IMR-90 (cell line): ENCODE results near the gene CPNE9. TPM values are rescaled to one million over a fixed set of nuclear protein-coding genes. Genes with fewer than 3 reads are reported as not detected.

Experiments used
- ATAC-seq: fragments of 200-7000 bp; cut with Tn5 transposase; 2 replicates; pipeline ENCODE4 v1.9.1; 2020; ENCODE audit warnings: low read depth, mild to moderate bottlenecking, moderate library complexity
- BruUV-seq: library from RNA; stranded (reverse); fragments of 400-500 nt; replicated peaks from 2 replicates; lab custom pipeline; 2021; lab: Mats Ljungman, UMichigan
- CTCF ChIA-PET: fragments of 300-600 bp; formaldehyde crosslinking; extraction: SDS; loops from one replicate; lab custom pipeline; 2021; ENCODE audit warnings: antibody characterized with exemption; lab: Yijun Ruan, JAX
- POLR2A ChIA-PET: fragments of 300-600 bp; sonication (Branson Sonifier 250); formaldehyde crosslinking; loops from one replicate; lab custom pipeline; 2022; ENCODE audit warnings: antibody characterized with exemption; ENCODE audit not compliant: unreplicated experiment; lab: Charles Lee
- DNase-seq: peaks from one replicate; pipeline ENCODE4 v3.0.0; 2013
- H2AFZ ChIP-seq: replicated peaks from 2 replicates; pipeline ENCODE3; 2013; ENCODE audit warnings: low read length, mild to moderate bottlenecking; ENCODE audit not compliant: poor library complexity
- H2AK5ac ChIP-seq: 2 replicates; pipeline ENCODE4 v1.6.1; 2013; ENCODE audit warnings: low read depth, low read length, inconsistent platforms
- H2AK9ac ChIP-seq: replicated peaks from 2 replicates; pipeline ENCODE3; 2013; ENCODE audit warnings: mild to moderate bottlenecking, low read depth, low read length, moderate library complexity; ENCODE audit not compliant: poor library complexity
- H2BK120ac ChIP-seq: 2 replicates; pipeline ENCODE4 v1.6.1; 2013; ENCODE audit warnings: low read depth, low read length, inconsistent platforms
- H2BK15ac ChIP-seq: 3 replicates; pipeline ENCODE4 v1.6.1; 2013; ENCODE audit warnings: low read depth, low read length, inconsistent platforms
- H2BK20ac ChIP-seq: 2 replicates; pipeline ENCODE4 v1.6.1; 2013; ENCODE audit warnings: low read depth, mild to moderate bottlenecking, inconsistent platforms, low read length, moderate library complexity
- H2BK5ac ChIP-seq: 2 replicates; pipeline ENCODE4 v1.6.1; 2013; ENCODE audit warnings: mild to moderate bottlenecking, low read depth, low read length, inconsistent platforms; ENCODE audit not compliant: poor library complexity, severe bottlenecking
- H3K14ac ChIP-seq: replicated peaks from 2 replicates; pipeline ENCODE4 v1.6.1; 2013; ENCODE audit warnings: low read depth, low read length, inconsistent platforms
- H3K18ac ChIP-seq: 2 replicates; pipeline ENCODE4 v1.6.1; 2013; ENCODE audit warnings: low read depth, low read length, control low read depth
- H3K23ac ChIP-seq: 2 replicates; pipeline ENCODE4 v1.6.1; 2013; ENCODE audit warnings: low read depth, low read length, inconsistent platforms
- H3K27ac ChIP-seq: 2 replicates; pipeline ENCODE4 v1.5.1; 2013; ENCODE audit warnings: mild to moderate bottlenecking, control low read depth, low read length; ENCODE audit not compliant: insufficient read depth
- H3K27me3 ChIP-seq: 2 replicates; pipeline ENCODE4 v1.6.1; 2013; ENCODE audit warnings: low read length; ENCODE audit not compliant: control insufficient read depth, insufficient read depth
- H3K36me3 ChIP-seq: 2 replicates; pipeline ENCODE4 v1.6.1; 2013; ENCODE audit warnings: low read length, mixed read lengths; ENCODE audit not compliant: control insufficient read depth, insufficient read depth
- H3K4ac ChIP-seq: 2 replicates; pipeline ENCODE4 v1.6.1; 2013; ENCODE audit warnings: low read depth, low read length, inconsistent platforms
- H3K4me1 ChIP-seq: 2 replicates; pipeline ENCODE4 v1.6.1; 2013; ENCODE audit warnings: low read length, mixed read lengths; ENCODE audit not compliant: control insufficient read depth, insufficient read depth
- H3K4me2 ChIP-seq: 2 replicates; pipeline ENCODE4 v1.6.1; 2013; ENCODE audit warnings: low read depth, mild to moderate bottlenecking, control low read depth, low read length, moderate library complexity
- H3K4me3 ChIP-seq: 2 replicates; pipeline ENCODE4 v1.5.1; 2013; ENCODE audit warnings: low read depth, mild to moderate bottlenecking, control low read depth, low read length, moderate library complexity; ENCODE audit not compliant: insufficient read depth
- H3K56ac ChIP-seq: 2 replicates; pipeline ENCODE4 v1.6.1; 2013; ENCODE audit warnings: low read length, inconsistent platforms; ENCODE audit not compliant: insufficient read depth; ENCODE audit errors: extremely low read depth
- H3K79me1 ChIP-seq, 2 experiments: 2 replicates each; pipeline ENCODE4 v1.6.1; 2013; ENCODE audit warnings: low read length in 2 of 2, inconsistent platforms in 1 of 2, low read depth in 1 of 2
- H3K9ac ChIP-seq: 2 replicates; pipeline ENCODE4 v1.6.1; 2013; ENCODE audit warnings: low read depth, low read length, control low read depth
- H3K9me1 ChIP-seq: 2 replicates; pipeline ENCODE4 v1.6.1; 2013; ENCODE audit warnings: low read length, inconsistent platforms; ENCODE audit not compliant: insufficient read depth
- H3K9me3 ChIP-seq: 2 replicates; pipeline ENCODE4 v1.6.1; 2013; ENCODE audit warnings: low read length; ENCODE audit not compliant: control insufficient read depth, insufficient read depth
- H4K20me1 ChIP-seq: 2 replicates; pipeline ENCODE4 v1.6.1; 2013; ENCODE audit warnings: low read length, inconsistent platforms; ENCODE audit not compliant: insufficient read depth
- H4K5ac ChIP-seq: 2 replicates; pipeline ENCODE4 v1.6.1; 2013; ENCODE audit warnings: mild to moderate bottlenecking, low read depth, low read length, control low read depth
- H4K8ac ChIP-seq, 2 experiments: 2 replicates each; pipeline ENCODE4 v1.6.1; 2013; ENCODE audit warnings: low read depth in 2 of 2, low read length in 2 of 2, control low read depth in 1 of 2, inconsistent platforms in 1 of 2
- H4K91ac ChIP-seq: 2 replicates; pipeline ENCODE4 v1.6.1; 2013; ENCODE audit warnings: low read depth, low read length, inconsistent platforms; ENCODE audit not compliant: insufficient read depth
- BHLHE40 ChIP-seq: fragments of 150-350 bp; IDR thresholded peaks from 2 replicates; pipeline ENCODE4 v1.6.1; 2016; ENCODE audit warnings: mild to moderate bottlenecking, low read depth, low read length
- CHD1 ChIP-seq: IDR thresholded peaks from 2 replicates; pipeline ENCODE4 v1.6.1; 2012; ENCODE audit warnings: low read depth, low read length, improper control_type of control experiment
- CTCF ChIP-seq: conservative IDR thresholded peaks from 2 replicates; pipeline ENCODE4 v1.5.1; 2012; ENCODE audit warnings: mild to moderate bottlenecking, low read depth, low read length, improper control_type of control experiment
- ELK1 ChIP-seq: fragments of 150-350 bp; IDR thresholded peaks from 2 replicates; pipeline ENCODE4 v1.6.1; 2016; ENCODE audit warnings: low read depth, mild to moderate bottlenecking, low read length, moderate library complexity, borderline replicate concordance
- FOS ChIP-seq: fragments of 150-350 bp; IDR thresholded peaks from 2 replicates; pipeline ENCODE4 v1.6.1; 2016; ENCODE audit warnings: low read depth, low read length
- MAFK ChIP-seq: IDR thresholded peaks from 2 replicates; pipeline ENCODE4 v1.6.1; 2012; ENCODE audit warnings: low read depth, low read length, improper control_type of control experiment
- MAZ ChIP-seq: IDR thresholded peaks from 2 replicates; pipeline ENCODE4 v1.6.1; 2012; ENCODE audit warnings: low read depth, mild to moderate bottlenecking, low read length, improper control_type of control experiment, moderate library complexity, borderline replicate concordance
- MXI1 ChIP-seq: IDR thresholded peaks from 2 replicates; pipeline ENCODE4 v1.6.1; 2012; ENCODE audit warnings: low read depth, mild to moderate bottlenecking, low read length, moderate library complexity, borderline replicate concordance
- NFE2L2 ChIP-seq: fragments of 150-350 bp; IDR thresholded peaks from 2 replicates; pipeline ENCODE4 v1.6.1; 2016; ENCODE audit warnings: low read depth, mild to moderate bottlenecking, low read length
- POLR2A ChIP-seq: IDR thresholded peaks from 2 replicates; pipeline ENCODE4 v1.6.1; 2012; ENCODE audit warnings: mild to moderate bottlenecking, low read depth, low read length
- RAD21 ChIP-seq: IDR thresholded peaks from 2 replicates; pipeline ENCODE4 v1.6.1; 2012; ENCODE audit warnings: low read length, improper control_type of control experiment
- RCOR1 ChIP-seq: IDR thresholded peaks from 2 replicates; pipeline ENCODE4 v1.6.1; 2012; ENCODE audit warnings: mild to moderate bottlenecking, low read length, improper control_type of control experiment; ENCODE audit not compliant: insufficient replicate concordance
- RFX5 ChIP-seq: IDR thresholded peaks from 2 replicates; pipeline ENCODE4 v1.8.0; 2012; ENCODE audit warnings: low read depth, mild to moderate bottlenecking, low read length, moderate library complexity
- SMC3 ChIP-seq: fragments of 150-350 bp; IDR thresholded peaks from 2 replicates; pipeline ENCODE4 v1.6.1; 2016; ENCODE audit warnings: low read depth, mild to moderate bottlenecking, antibody characterized with exemption, low read length, moderate library complexity
- USF2 ChIP-seq: fragments of 150-350 bp; IDR thresholded peaks from 2 replicates; pipeline ENCODE4 v1.6.1; 2017; ENCODE audit warnings: mild to moderate bottlenecking, antibody characterized with exemption, low read length, low read depth
- WGBS, 2 experiments: methylation state at CpG; one replicate each; pipeline versions ENCODE4 v1.1.5 to v1.1.7; 2013; ENCODE audit warnings: missing lambda C conversion rate in 2 of 2; ENCODE audit not compliant: insufficient read length in 1 of 2; ENCODE audit errors: extremely low coverage in 2 of 2; 5-methylcytosine and 5-hydroxymethylcytosine counted together
- dilution Hi-C: fragments of 300-500 bp; cut with HindIII; formaldehyde crosslinking; loops from one replicate; pipeline ENCODE4 v1.14.3; 2018; ENCODE audit warnings: low sequenced_read_pairs; ENCODE audit not compliant: unreplicated experiment
- in situ Hi-C: fragments of 300-500 bp; cut with MboI; formaldehyde crosslinking; loops from 3 replicates; pipeline ENCODE4 v1.14.3; 2019; ENCODE audit warnings: low sequenced_read_pairs, inconsistent platforms, mixed read lengths
- intact Hi-C: fragments of 100-400 bp; cut with micrococcal nuclease; formaldehyde crosslinking; loops from 2 replicates; pipeline ENCODE4 v1.10.0; 2022
- polyA plus RNA-seq, 3 experiments: library from polyadenylated mRNA; depleted of rRNA; stranded (reverse); fragments of >200 nt; gene quantifications; 2 replicates each; pipeline ENCODE4 v1.2.3, GENCODE V29; 2012; ENCODE audit warnings: low replicate concordance in 1 of 3
- total RNA-seq: library from RNA; depleted of rRNA; stranded (reverse); fragments of >200 nt; gene quantifications from 2 replicates; pipeline ENCODE4 v1.2.3, GENCODE V29; 2012

Gene CPNE9
- total and polyA plus RNA-seq, 2 of the 4 experiments (the other 2 are of a cell fraction) = not detected

GRCh38 chr3:9669720-9670432, 33.8 kb upstream of the CPNE9 start:
- no peak overlapping the region for H3K27ac ChIP-seq
- no peak for TF ChIP-seq NFE2L2
- TF ChIP-seq FOS = no peak
- no peak for TF ChIP-seq SMC3
- TF ChIP-seq ELK1 = no peak
- no peak for TF ChIP-seq CTCF
- TF ChIP-seq MAZ = no peak
- TF ChIP-seq MXI1 = no peak
- TF ChIP-seq RCOR1 = no peak
- TF ChIP-seq POLR2A = no peak
- no peak for TF ChIP-seq BHLHE40
- no peak for TF ChIP-seq MAFK
- no peak for TF ChIP-seq USF2
- TF ChIP-seq CHD1 = no peak
- no peak for TF ChIP-seq RAD21
- TF ChIP-seq RFX5 = no peak

More at GRCh38 chr3:9669720-9670432, 33.8 kb upstream of the CPNE9 start:
- no peak overlapping the region for H2BK120ac ChIP-seq
- in situ Hi-C loops (loop anchor here (25.0 kb wide), 1 partner anchor 308 kb away; the partner anchor contains the start of gene THUMPD3), intact Hi-C loops (loop anchor here (2.0 kb wide), 1 partner anchor 317 kb away; no protein-coding TSS in a partner anchor), dilution Hi-C loops (no loop called here)
- ChIA-PET CTCF (no interaction called here), POLR2A (interaction anchor here (0.6 kb wide), 1 partner anchor 320 kb away, joined by 4 read pairs; no protein-coding TSS in a partner anchor)
- H3K4ac ChIP-seq = no peak overlapping the region
- H3K4me3 ChIP-seq = no peak overlapping the region
- H3K9me3 ChIP-seq = no peaks in the 10 kb centered on the region
- H3K4me2 ChIP-seq = no peak overlapping the region
- no peaks in the 10 kb centered on the region for H3K9me1 ChIP-seq
- H4K5ac ChIP-seq = no peak overlapping the region
- peaks cover 52% of the 10 kb centered on the region for H3K36me3 ChIP-seq
- no peaks in the 10 kb centered on the region; the same call in 1 of the 2 replicates for H3K4me1 ChIP-seq
- no peak overlapping the region for H2AK5ac ChIP-seq
- ATAC-seq (peak; percentile 91), DNase-seq (no peak)
- no peak overlapping the region for H4K91ac ChIP-seq
- H3K56ac ChIP-seq = no peak overlapping the region
- no peak overlapping the region for H3K9ac ChIP-seq
- H3K27me3 ChIP-seq = no peaks in the 10 kb centered on the region
- H4K8ac ChIP-seq = no peak overlapping the region
- H2AK9ac ChIP-seq = no peak overlapping the region
- no CpG with 5 or more reads among the region's 4 CpGs for WGBS, 2 experiments
- no peak overlapping the region for H2BK20ac ChIP-seq
- H2BK5ac ChIP-seq = no peak overlapping the region
- H2BK15ac ChIP-seq = no peak overlapping the region
- no peak overlapping the region for H3K14ac ChIP-seq
- no TSS peak for BruUV-seq
- H3K79me1 ChIP-seq = peaks cover 0 to 3% of the 10 kb centered on the region in 2 experiments; a peak in 1 of 4 replicates
- no peaks in the 10 kb centered on the region; the same call in 1 of the 2 replicates for H4K20me1 ChIP-seq
- no peak overlapping the region for H3K23ac ChIP-seq
- no peak overlapping the region for H2AFZ ChIP-seq
- no peak overlapping the region for H3K18ac ChIP-seq
